ENCODE measurements around the gene PPP1R12A.
"Not testable (repeated sequence)": the region's sequence is repeated elsewhere in the genome, so short reads cannot be mapped to it uniquely, and the experiment has no call there.

PPP1R12A gene

DNA sequence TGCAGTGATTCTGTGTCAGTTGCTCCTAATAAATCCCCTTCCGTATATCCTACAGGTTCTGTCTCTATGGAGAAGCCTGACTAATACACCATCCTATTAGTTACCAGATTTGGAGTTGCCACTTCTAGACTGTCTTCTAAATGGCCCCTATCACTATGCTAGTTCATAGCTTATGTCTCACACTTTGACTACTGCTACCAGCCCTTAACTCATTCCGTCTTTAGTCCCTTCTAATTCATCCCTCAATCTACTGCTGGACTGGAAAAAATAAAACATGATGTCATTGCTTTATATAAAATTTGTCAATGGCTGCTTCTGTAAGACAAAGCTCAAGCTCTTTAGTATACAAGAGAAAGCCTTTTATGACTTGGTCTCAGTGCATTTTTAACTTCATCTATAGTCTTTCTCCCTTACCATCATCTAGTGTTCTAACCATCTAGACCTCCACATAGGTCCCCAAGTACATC lies 99.5 kb downstream of the PPP1R12A start:
- DNase-seq, result no peak

- DNase-seq, result no peak
Measured at GRCh38 chr12:79834712-79835376, 100.1 kb downstream of the PPP1R12A start.

DNA sequence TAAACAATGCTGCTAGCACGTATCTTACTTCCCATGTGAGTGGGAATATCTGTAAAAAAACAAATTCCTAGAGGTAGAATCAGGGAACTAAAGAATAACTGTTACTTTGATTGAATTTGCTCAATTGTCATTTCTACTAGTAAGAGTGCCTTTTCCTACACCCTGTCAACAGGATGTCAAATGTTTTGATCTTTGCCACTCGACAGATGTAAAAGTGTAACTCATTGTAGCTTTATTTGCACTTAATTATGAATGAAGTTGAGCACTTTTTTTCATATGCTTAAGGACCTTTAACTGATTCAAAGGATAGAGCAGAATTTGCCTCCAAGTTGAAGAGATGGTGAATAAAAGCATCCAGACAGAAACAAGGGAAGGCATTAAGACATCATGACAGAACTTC lies 104.5 kb downstream of the PPP1R12A start:
- no peak for DNase-seq

DNA sequence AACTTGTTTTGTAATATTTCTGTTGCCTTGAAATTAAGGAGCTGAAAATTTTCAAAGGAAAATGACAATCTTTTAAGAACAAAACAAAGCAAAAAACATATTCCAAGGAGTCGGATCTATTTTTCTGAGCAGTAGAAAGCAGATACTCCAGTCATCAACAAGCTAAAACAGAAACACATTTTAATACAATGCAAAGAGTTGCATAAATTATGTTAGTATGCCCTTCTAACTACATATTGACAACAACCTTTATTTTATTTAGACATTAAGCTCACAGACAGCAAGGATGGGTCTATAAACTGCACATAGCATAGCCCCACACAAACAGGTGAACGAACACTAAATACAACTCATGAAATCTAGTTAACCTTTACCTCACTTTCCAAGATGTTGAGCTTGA lies 106.0 kb downstream of the PPP1R12A start:
- no peak for DNase-seq

- DNase-seq, result no peak
Measured at GRCh38 chr12:79827484-79827883, 107.4 kb downstream of the PPP1R12A start.

- no peak for DNase-seq
Measured at GRCh38 chr12:79826267-79827128, 108.4 kb downstream of the PPP1R12A start.

GRCh38 chr12:79822475-79822874 lies 112.4 kb downstream of the PPP1R12A start:
- no peak for DNase-seq

DNA sequence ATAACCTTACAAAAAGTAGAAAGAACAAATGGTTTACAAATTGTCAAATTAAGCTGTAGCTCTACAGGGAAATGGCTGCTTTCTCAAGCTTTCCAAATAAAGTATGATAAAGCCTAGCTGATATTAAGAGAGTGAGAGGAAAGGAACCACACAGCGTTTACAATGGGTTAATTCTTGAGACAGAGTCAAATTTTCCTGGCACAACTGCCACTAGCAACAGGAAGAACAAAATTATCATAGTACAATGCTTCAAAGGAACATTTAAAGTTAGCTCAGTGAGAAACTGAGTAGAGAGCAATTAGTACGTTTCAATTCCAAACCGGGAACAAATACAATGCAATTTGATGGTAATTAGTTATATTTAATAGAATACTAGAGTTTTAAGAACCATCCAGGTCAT lies 116.0 kb downstream of the PPP1R12A start:
- no peak for DNase-seq

- DNase-seq, result not testable (repeated sequence)
Measured at GRCh38 chr12:79784366-79785065, 150.4 kb downstream of the PPP1R12A start.

GRCh38 chr12:79782172-79782900 lies 152.6 kb downstream of the PPP1R12A start:
- no peak for DNase-seq

DNA sequence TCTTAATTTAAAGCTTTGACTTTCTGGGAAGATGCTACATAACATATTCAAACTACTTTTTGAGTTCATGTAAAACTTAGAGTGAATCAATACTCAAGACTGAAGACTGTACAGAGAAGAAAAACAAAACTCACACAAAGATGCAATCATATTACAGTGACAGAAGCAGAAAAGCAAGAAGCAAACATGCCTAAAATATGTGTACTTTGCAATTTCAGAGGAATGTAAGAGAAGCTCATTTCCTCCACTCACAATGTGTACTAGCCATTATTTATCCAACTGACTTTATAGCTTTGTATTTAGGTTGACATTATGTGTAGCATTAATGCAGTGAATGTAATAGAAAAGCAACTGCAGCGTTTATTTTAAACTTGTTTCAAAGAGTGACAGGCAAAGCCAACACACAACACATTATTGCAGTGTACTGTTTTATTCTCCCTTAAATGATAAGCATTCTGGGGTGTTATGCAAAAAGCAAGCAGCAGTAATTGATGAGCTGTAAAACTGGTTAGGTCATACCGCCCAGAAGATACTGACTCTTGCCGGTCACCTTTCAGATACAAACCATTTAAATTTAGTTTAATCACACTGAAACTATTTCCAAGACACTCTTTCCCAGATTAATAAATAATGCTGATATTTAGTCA lies 156.0 kb downstream of the PPP1R12A start:
- no peak for DNase-seq

- DNase-seq, result no peak
Measured at GRCh38 chr12:79776111-79776510, 158.8 kb downstream of the PPP1R12A start.

DNA sequence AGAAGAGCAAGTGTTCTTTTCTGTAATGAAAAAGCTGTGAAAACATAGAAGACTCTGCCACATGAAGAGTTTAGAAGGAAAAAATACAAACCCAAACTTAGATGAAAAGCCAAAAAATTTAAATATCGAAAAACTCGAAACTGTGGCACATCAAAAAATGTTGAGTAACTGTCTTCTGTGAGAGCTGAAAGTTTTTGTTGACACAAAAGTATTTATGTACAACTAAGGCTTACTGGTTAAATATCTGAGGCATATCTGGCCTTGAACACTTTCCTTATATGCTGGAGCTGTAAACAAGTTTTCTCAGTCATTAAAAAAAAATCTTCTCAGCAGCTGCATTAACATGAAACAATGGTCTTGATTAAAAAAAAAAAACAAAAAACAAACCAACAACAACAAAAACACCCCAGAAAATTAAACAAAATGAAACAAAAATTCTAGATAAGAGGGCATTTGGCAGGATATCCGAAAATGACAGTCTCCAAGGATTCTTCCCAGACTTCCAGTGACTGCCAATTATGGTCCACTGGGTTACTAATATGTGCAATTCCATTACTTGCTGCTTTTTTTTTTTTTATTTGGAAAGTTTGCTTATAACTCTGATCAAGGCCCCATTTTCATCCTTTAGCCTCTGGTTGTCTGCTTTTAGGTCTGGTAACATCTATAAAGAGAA lies 159.4 kb downstream of the PPP1R12A start:
- DNase-seq, result no peak

DNA sequence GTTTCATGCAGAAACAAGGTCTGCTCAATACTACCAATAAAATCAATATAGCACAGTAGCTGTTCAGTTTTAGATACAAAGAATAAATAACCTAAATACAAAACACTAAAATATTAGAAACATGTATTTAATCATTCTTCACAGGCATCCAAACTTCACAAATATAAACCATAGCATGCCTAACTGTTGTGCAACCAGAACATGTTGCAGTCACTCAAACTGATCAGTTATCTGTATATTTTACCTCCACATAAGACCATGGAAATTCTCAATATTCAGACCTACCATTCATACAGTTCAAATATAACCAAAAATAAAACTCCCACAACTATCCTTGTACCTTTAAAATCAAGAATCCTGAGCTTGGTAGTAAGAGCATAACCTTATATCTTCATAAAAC lies 161.0 kb downstream of the PPP1R12A start:
- no peak for DNase-seq

DNA sequence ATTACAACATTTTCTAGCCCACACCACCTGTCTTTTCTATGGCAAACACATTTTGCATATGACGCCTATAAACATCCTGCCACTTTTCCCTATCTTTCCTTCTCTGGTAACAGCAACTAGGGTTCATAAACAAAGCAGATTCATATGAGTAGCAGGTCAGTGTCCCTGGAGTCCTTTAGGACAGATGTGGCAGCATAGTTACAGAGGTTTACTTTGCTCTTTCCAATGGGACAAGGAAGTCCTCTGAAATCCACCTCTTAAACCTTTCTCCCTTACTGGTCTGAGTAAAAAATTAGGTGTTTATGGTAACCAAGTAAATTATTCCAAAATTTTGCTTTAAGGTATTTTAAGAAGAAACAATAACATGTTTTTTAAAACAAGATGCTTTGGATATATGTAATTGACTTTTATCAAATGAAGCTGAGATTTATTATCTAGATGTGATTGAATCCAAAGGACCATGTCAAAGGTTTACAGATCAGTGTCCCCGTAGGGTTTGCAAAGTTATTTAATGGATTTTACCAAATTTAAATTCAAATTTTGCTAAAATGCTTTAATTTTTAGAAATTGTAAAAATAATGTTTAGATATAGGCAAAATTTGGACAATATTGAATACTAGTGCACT lies 164.9 kb downstream of the PPP1R12A start:
- DNase-seq, result no peak

DNA sequence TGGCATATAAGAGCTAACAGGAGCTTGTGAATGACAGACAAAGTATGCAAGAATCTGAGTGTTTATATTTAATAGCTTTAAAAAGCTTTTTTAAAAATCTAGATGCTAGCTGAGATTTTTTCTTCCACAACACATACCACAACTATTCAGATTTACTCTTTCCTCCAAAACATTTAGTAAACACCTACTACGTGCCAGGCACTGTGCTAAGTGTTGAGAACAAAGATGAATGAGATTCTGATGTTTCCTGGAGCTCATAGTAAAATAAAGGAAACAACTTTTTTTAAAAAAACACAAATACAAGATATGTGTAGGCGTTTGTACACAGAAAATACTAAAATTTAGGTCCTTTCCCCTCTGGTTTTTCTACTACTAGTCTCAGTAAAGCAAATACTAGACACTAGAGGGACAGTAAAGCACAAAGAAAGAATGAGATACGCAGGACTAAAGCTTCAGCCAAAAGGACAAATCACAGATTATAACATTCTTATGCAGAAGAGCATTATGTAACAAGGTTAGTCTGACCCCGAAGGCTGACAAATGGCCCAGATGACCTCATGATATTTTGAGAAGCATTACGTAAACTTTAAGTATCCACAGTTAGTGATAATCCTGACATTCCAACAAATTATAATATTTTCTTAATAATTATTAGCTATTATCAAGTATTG lies 165.6 kb downstream of the PPP1R12A start:
- no peak for DNase-seq

GRCh38 chr12:79766705-79767464 lies 168.0 kb downstream of the PPP1R12A start:
- DNase-seq, result no peak

DNA sequence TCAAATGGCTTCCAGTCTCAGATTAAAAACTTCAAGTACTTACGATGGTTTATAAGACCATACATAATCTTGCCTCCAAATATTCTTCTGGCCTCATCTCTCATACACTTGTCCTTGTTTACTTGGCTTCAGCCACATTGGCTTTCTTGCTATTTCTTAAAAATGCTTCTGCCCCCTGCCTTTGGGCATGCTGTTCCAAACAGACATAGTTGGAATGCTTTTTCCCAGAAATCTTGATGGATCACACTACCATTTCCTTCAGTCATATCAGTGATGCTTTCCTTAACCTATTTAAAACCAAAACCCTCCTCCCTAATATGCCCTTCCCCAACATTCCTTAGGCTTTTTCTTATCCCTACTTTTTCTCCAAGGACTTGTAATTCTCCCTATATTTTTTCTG lies 169.7 kb downstream of the PPP1R12A start:
- DNase-seq, result no peak

- no peak for DNase-seq
Measured at GRCh38 chr12:79764641-79765040, 170.3 kb downstream of the PPP1R12A start.

Measured in CD4-positive, alpha-beta T cell treated with Interleukin-10 for 1 hour (primary cell).